Heart left ventricle (tissue), 16 donors: Measurements from ENCODE around the gene COBL. TPM values are rescaled to one million over a fixed set of nuclear protein-coding genes. Genes with fewer than 3 reads are reported as not detected.

ENCODE experiments used
- ATAC-seq, 4 donors: fragments of 200-7000 bp; cut with Tn5 transposase; one replicate each; pipeline ENCODE4 v1.9.1; 2020 to 2022; ENCODE audit warnings: moderate library complexity in 4 of 4, mild to moderate bottlenecking in 3 of 4, moderate number of reproducible peaks in 1 of 4
- DNase-seq, 5 donors: peaks; one replicate each; pipeline ENCODE4 v3.0.0-alpha.2; 2020
- H3K27ac ChIP-seq, 12 donors: fragments of 200-600 bp; sonication (generic) in 4 of 12; one replicate each; pipeline versions ENCODE4 v1.5.0 to v1.8.0; 2016 to 2022; ENCODE audit warnings: mild to moderate bottlenecking in 2 of 12
- H3K27me3 ChIP-seq, 9 donors: fragments of 200-600 bp; sonication (generic) in 2 of 9; one replicate each; pipeline versions ENCODE4 v1.5.1 to v1.8.0; 2016 to 2022; ENCODE audit warnings: mild to moderate bottlenecking in 3 of 9
- H3K36me3 ChIP-seq, 9 donors: fragments of 200-600 bp; sonication (generic) in 2 of 9; one replicate each; pipeline versions ENCODE4 v1.5.0 to v1.8.0; 2018 to 2022; ENCODE audit warnings: mild to moderate bottlenecking in 2 of 9
- H3K4me1 ChIP-seq, 12 donors: fragments of 200-600 bp; sonication (generic) in 4 of 12; one replicate each; pipeline versions ENCODE4 v1.5.0 to v1.8.0; 2016 to 2022; ENCODE audit warnings: mild to moderate bottlenecking in 3 of 12
- H3K4me3 ChIP-seq, 12 donors: fragments of 200-600 bp; sonication (generic) in 4 of 12; one replicate each; pipeline versions ENCODE4 v1.5.0 to v1.8.0; 2017 to 2022; ENCODE audit warnings: mild to moderate bottlenecking in 9 of 12, moderate library complexity in 4 of 12
- H3K9me3 ChIP-seq, 12 donors: fragments of 200-600 bp; sonication (generic) in 4 of 12; one replicate each; pipeline versions ENCODE4 v1.5.0 to v1.8.0; 2016 to 2022; ENCODE audit warnings: mild to moderate bottlenecking in 1 of 12
- CTCF ChIP-seq, 12 donors: fragments of 200-600 bp; sonication (generic) in 4 of 12; IDR thresholded peaks; one replicate each; pipeline versions ENCODE4 v1.5.0 to v1.8.0; 2018 to 2022; ENCODE audit warnings: antibody characterized with exemption in 12 of 12, mild to moderate bottlenecking in 5 of 12
- POLR2A ChIP-seq, 2 donors: fragments of 450-650 bp; IDR thresholded peaks; one replicate each; pipeline ENCODE4 v1.6.1; 2017; ENCODE audit warnings: antibody characterized with exemption in 2 of 2, mild to moderate bottlenecking in 2 of 2, moderate library complexity in 2 of 2
- WGBS, 4 donors: extraction: QIAGEN DNeasy Blood & Tissue Kit in 2 of 4; methylation state at CpG; one replicate each; pipeline versions ENCODE4 v1.1.5 to v1.1.7; 2013 to 2018; 5-methylcytosine and 5-hydroxymethylcytosine counted together
- intact Hi-C, 10 donors: fragments of 100-400 bp; cut with DNase I; formaldehyde crosslinking; loops; one replicate each; pipeline versions ENCODE4 v1.11.1 to v1.14.2; 2022
- polyA plus RNA-seq, 2 donors: library from polyadenylated mRNA; stranded (reverse); fragments of 200-250 nt; gene quantifications; one replicate each; pipeline ENCODE4 v1.2.3, GENCODE V29; 2013
- total RNA-seq, 9 donors: library from RNA; depleted of rRNA in 2 of 9; stranded (reverse); fragments of >200 nt in 2 of 9; fragmentation: NEBNext Ultra II Directional in 3 of 9; extraction: Animal tissue kit (Norgen Biotek cat#: 25700) in 3 of 9; gene quantifications; one replicate each; pipeline versions ENCODE4 v1.1.0 to v1.2.4, GENCODE V29; 2016 to 2023
- donor health status: ischemic (EF 13 %, LVEDD 7.1; RV severe dilation, severe dysfunction).
- donor health status: healthy with polysubstance abuse.
- donor health status: DM: no; HTN: yes; CAD: no.
- donor health status: DM: no; HTN: no; CAD: no.
- donor health status: ischemic (EF 25% LVEDD 6.9; RV normal size, moderate dysfunction).
- donor health status: ischemic (EF 25% LVEDD 5.7; RV mildly dilated, moderate dysfunction).
- donor health status: healthy.
- donor health status: DM: yes; HTN: yes; CAD: no.
- donor health status: ischemic (EF 35%, LVEDD 5.7; RV mildly dilated, moderate dysfunction).
- donor health status: nonischemic (EF 11% LVEDD 7.7; RV severe dilation, severe dysfunction).
- donor health status: DM: yes; HTN: yes; CAD: no.
- donor health status: PGD.
- donor health status: ischemic (EF 29% LVEDD 5.4; RV normal size, mild dysfunction).
- donor health status: nonischemic (EF 23%, LVEDD 6.1; RV moderate dilation, normal function).

Gene COBL
- total and polyA plus RNA-seq, 11 donors = 25.9 to 123 (median 80.4) TPM

- Histone ChIP-seq H3K27me3 (no peaks in the 10 kb centered on the region), H3K9me3 (peaks cover 0 to 19% (median 9%) of the 10 kb centered on the region in 12 donors), H3K27ac (no peak overlapping the region), H3K36me3 (no peaks in the 10 kb centered on the region), H3K4me1 (peaks cover 0 to 9% (median 0%) of the 10 kb centered on the region in 12 donors), H3K4me3 (no peak overlapping the region)
- TF ChIP-seq CTCF (IDR thresholded peaks at IDR 0.05) (no peak), POLR2A (IDR thresholded peaks at IDR 0.05) (no peak)
- DNase-seq = no peak
- 62 to 81% (median 74%) methylated on average over 2 of the region's 2 CpGs for WGBS, 4 donors
- intact Hi-C loops = no loop called here
- no peak for ATAC-seq
Measured at GRCh38 chr7:51090411-51090810, 226.2 kb downstream of the COBL start.

DNA sequence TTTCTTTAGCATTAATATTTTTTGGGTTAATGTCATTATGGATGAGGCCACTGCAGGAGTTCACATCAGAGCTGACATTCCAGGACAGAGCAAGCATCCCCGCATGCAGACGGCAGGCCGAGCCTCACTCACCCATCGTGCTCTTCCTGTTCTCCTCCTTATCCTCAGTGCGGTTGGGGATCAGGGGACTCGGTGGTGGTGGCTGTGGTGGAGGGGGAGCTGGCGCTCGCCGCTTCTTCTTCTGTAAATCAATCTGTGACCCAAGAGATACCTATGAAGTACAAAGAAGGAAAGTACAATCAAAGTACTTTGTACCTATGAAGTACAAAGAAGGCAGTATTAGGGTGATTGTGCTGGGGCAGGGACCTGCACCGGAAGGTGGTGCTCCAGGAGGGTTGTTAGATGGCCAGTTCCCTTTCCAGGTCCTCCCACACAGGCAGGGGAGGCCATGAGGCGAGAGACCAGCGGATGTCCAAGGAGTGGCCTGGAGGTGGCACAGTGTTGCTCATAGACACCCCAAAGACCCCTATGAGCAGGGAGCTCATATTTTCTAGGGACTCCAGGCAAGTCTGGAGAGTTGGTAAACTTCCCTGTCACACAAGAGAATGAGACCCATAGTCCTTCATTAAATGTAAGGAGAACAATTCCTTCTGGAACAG is 231.4 kb downstream of the COBL start:
- no peak for ATAC-seq
- Histone ChIP-seq H3K4me1 (peaks cover 0 to 41% (median 5%) of the 10 kb centered on the region in 12 donors), H3K27ac (no peak overlapping the region), H3K27me3 (no peaks in the 10 kb centered on the region), H3K4me3 (no peak overlapping the region), H3K36me3 (no peaks in the 10 kb centered on the region), H3K9me3 (no peaks in the 10 kb centered on the region)
- no peak for TF ChIP-seq CTCF (IDR thresholded peaks at IDR 0.05)
- TF ChIP-seq POLR2A (IDR thresholded peaks at IDR 0.05) = no peak
- intact Hi-C loops = no loop called here
- no peak for DNase-seq
- 85 to 92% (median 90%) methylated on average over 12 of the region's 12 CpGs for WGBS, 4 donors

GRCh38 chr7:51084121-51084520 is 232.5 kb downstream of the COBL start:
- no peaks in the 10 kb centered on the region for H3K36me3 ChIP-seq
- peaks cover 0 to 44% (median 9%) of the 10 kb centered on the region in 12 donors for H3K4me1 ChIP-seq
- H3K27me3 ChIP-seq = no peaks in the 10 kb centered on the region
- intact Hi-C loops = loop anchor here in 2 of 10 donors (5.0 kb wide), 2 partner anchors 38 to 53 kb away; no protein-coding TSS in a partner anchor
- no peak for TF ChIP-seq CTCF (IDR thresholded peaks at IDR 0.05)
- TF ChIP-seq POLR2A (IDR thresholded peaks at IDR 0.05) = no peak
- no peak overlapping the region for H3K27ac ChIP-seq
- DNase-seq (no peak), ATAC-seq (no peak)
- H3K9me3 ChIP-seq = no peaks in the 10 kb centered on the region
- WGBS, 4 donors = 77 to 87% (median 85%) methylated on average over 8 of the region's 8 CpGs
- no peak overlapping the region for H3K4me3 ChIP-seq

- DNase-seq (no peak), ATAC-seq (peak in 3 of 4 donors; percentile 13 to 23 (median 19))
- Histone ChIP-seq H3K36me3 (no peaks in the 10 kb centered on the region), H3K4me3 (no peak overlapping the region), H3K9me3 (no peaks in the 10 kb centered on the region), H3K27me3 (no peaks in the 10 kb centered on the region), H3K4me1 (peaks cover 0 to 44% (median 9%) of the 10 kb centered on the region in 12 donors), H3K27ac (peak overlapping the region in 1 of 12 donors; percentile 57)
- WGBS, 4 donors = 78 to 88% (median 85%) methylated on average over 14 of the region's 14 CpGs
- intact Hi-C loops = loop anchor here in 2 of 10 donors (5.0 kb wide), 2 partner anchors 39 to 54 kb away; no protein-coding TSS in a partner anchor
- no peak for TF ChIP-seq POLR2A (IDR thresholded peaks at IDR 0.05)
- TF ChIP-seq CTCF (IDR thresholded peaks at IDR 0.05) = no peak
Measured at GRCh38 chr7:51082940-51083533, 233.6 kb downstream of the COBL start.
